Prostate gland (tissue), 2 donors: Measurements from ENCODE around the gene CNGA4.

Experiments
- POLR2A ChIP-seq: fragments of 450-650 bp; IDR thresholded peaks from one replicate; pipeline ENCODE4 v1.6.1; 2016; ENCODE audit warnings: antibody characterized with exemption, mild to moderate bottlenecking
- POLR2AphosphoS5 ChIP-seq: sonication (generic); formaldehyde crosslinking; IDR thresholded peaks from one replicate; pipeline ENCODE4 v1.6.1; 2017; ENCODE audit warnings: antibody characterized with exemption
- TF ChIP-seq, protein P1 (sequence below), 4 experiments: fragments of 200-600 bp in 2 of 4; fragments of 450-650 bp in 2 of 4; sonication (generic) in 2 of 4; IDR thresholded peaks; 1 replicate in 3 of 4; 2 replicates in 1 of 4; pipeline ENCODE4 v1.5.1; 2016 to 2019; ENCODE audit warnings: antibody characterized with exemption in 4 of 4, mild to moderate bottlenecking in 2 of 4, moderate library complexity in 2 of 4

DNA sequence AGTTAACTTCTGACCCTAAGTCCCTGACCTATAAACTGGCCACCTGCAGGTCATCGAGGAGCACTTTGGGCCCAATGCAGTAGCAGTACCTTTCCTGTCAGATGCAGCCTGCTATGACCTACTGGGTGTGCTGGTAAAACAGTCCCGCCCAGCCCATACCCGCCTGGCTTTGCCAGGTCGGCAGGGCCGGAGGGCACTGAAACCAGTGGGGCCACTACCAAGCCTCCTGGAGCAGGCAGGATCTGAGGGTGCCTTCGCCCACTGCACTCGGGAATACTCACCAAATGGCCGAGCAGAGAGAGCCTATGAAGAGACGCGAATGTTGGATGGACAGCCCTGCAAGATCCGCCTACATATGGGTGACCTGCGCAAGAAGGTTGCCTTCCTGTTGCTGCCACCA lies 29.1 kb upstream of the CNGA4 start:
- no peak for TF ChIP-seq POLR2A
- TF ChIP-seq, protein P1, sequence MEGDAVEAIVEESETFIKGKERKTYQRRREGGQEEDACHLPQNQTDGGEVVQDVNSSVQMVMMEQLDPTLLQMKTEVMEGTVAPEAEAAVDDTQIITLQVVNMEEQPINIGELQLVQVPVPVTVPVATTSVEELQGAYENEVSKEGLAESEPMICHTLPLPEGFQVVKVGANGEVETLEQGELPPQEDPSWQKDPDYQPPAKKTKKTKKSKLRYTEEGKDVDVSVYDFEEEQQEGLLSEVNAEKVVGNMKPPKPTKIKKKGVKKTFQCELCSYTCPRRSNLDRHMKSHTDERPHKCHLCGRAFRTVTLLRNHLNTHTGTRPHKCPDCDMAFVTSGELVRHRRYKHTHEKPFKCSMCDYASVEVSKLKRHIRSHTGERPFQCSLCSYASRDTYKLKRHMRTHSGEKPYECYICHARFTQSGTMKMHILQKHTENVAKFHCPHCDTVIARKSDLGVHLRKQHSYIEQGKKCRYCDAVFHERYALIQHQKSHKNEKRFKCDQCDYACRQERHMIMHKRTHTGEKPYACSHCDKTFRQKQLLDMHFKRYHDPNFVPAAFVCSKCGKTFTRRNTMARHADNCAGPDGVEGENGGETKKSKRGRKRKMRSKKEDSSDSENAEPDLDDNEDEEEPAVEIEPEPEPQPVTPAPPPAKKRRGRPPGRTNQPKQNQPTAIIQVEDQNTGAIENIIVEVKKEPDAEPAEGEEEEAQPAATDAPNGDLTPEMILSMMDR (IDR thresholded peaks at IDR 0.05) = no peak
- no peak for TF ChIP-seq POLR2AphosphoS5
